PC-3 (cell line): Measurements from ENCODE around the gene TFDP1. TPM values are rescaled to one million over a fixed set of nuclear protein-coding genes. Genes with fewer than 3 reads are reported as not detected.

Experiments used
- ATAC-seq: fragments of 200-7000 bp; cut with Tn5 transposase; 2 replicates; pipeline ENCODE4 v1.9.1; 2020; ENCODE audit warnings: mild to moderate bottlenecking, moderate library complexity
- BruUV-seq: library from RNA; stranded (reverse); fragments of 400-500 nt; replicated peaks from 2 replicates; lab custom pipeline; 2021; lab: Mats Ljungman, UMichigan
- CTCF ChIA-PET: fragments of 300-600 bp; sonication (Branson Sonifier 250); formaldehyde crosslinking; loops from one replicate; lab custom pipeline; 2022; ENCODE audit warnings: antibody characterized with exemption; lab: Charles Lee
- POLR2A ChIA-PET: fragments of 300-600 bp; sonication (Branson Sonifier 250); formaldehyde crosslinking; loops from one replicate; lab custom pipeline; 2022; ENCODE audit warnings: antibody characterized with exemption; ENCODE audit not compliant: unreplicated experiment; lab: Charles Lee
- DNase-seq: peaks from one replicate; pipeline ENCODE4 v3.0.0-alpha.2; 2015
- H2AFZ ChIP-seq: fragments of 300-600 bp; sonication (generic); 2 replicates; pipeline ENCODE4 v1.6.0; 2016; ENCODE audit warnings: antibody characterized with exemption, low read length
- H3F3A ChIP-seq: fragments of 300-600 bp; sonication (generic); one replicate; pipeline ENCODE4 v1.6.0; 2017; ENCODE audit warnings: antibody characterized with exemption, low read length, control low read depth, mild to moderate bottlenecking; ENCODE audit not compliant: unreplicated experiment
- H3K27ac ChIP-seq: fragments of 300-600 bp; sonication (generic); 2 replicates; pipeline ENCODE4 v1.5.1; 2016; ENCODE audit warnings: mild to moderate bottlenecking, low read length
- H3K27me3 ChIP-seq: fragments of 300-600 bp; sonication (generic); 2 replicates; pipeline ENCODE4 v1.6.1; 2016; ENCODE audit warnings: low read length, mixed read lengths
- H3K36me3 ChIP-seq: fragments of 300-600 bp; sonication (generic); 2 replicates; pipeline ENCODE4 v1.6.1; 2016; ENCODE audit warnings: low read depth, mixed run types, low read length, mixed read lengths
- H3K4me1 ChIP-seq: fragments of 300-600 bp; sonication (generic); 2 replicates; pipeline ENCODE4 v1.5.1; 2016; ENCODE audit warnings: low read length; ENCODE audit not compliant: insufficient read depth
- H3K4me2 ChIP-seq: fragments of 300-600 bp; sonication (generic); 2 replicates; pipeline ENCODE4 v1.6.0; 2016; ENCODE audit warnings: low read length
- H3K4me3 ChIP-seq: fragments of 300-600 bp; sonication (generic); 2 replicates; pipeline ENCODE4 v1.5.1; 2016; ENCODE audit warnings: mild to moderate bottlenecking, low read length, mixed read lengths
- H3K79me2 ChIP-seq: fragments of 300-600 bp; sonication (generic); 2 replicates; pipeline ENCODE4 v1.6.1; 2017; ENCODE audit warnings: low read length, mixed read lengths
- H3K9ac ChIP-seq: fragments of 300-600 bp; sonication (generic); 2 replicates; pipeline ENCODE4 v1.6.0; 2016; ENCODE audit warnings: mild to moderate bottlenecking, low read length
- H3K9me2 ChIP-seq: fragments of 300-600 bp; sonication (generic); replicated peaks from 2 replicates; pipeline ENCODE4 v1.6.1; 2016; ENCODE audit warnings: mixed run types, low read length, mixed read lengths
- H3K9me3 ChIP-seq: fragments of 300-600 bp; sonication (generic); 2 replicates; pipeline ENCODE4 v1.6.1; 2016; ENCODE audit warnings: low read length, mixed read lengths
- H4K20me1 ChIP-seq: fragments of 300-600 bp; sonication (generic); 2 replicates; pipeline ENCODE4 v1.6.1; 2016; ENCODE audit warnings: low read length, mixed read lengths
- CTCF ChIP-seq: fragments of 300-600 bp; sonication (generic); conservative IDR thresholded peaks from 2 replicates; pipeline ENCODE4 v1.5.1; 2017; ENCODE audit warnings: antibody characterized with exemption, low read depth, mild to moderate bottlenecking, low read length
- EZH2 ChIP-seq: fragments of 300-600 bp; sonication (generic); IDR thresholded peaks from one replicate; pipeline ENCODE4 v1.6.1; 2017; ENCODE audit warnings: antibody characterized with exemption, mild to moderate bottlenecking, low read length; ENCODE audit not compliant: unreplicated experiment
- EZH2phosphoT487 ChIP-seq: fragments of 300-600 bp; sonication (generic); IDR thresholded peaks from 2 replicates; pipeline ENCODE4 v1.6.1; 2018; ENCODE audit warnings: mild to moderate bottlenecking, antibody characterized with exemption, low read length, borderline replicate concordance
- intact Hi-C: fragments of 100-400 bp; cut with micrococcal nuclease; formaldehyde crosslinking; loops from 2 replicates; pipeline ENCODE4 v1.9.0; 2023
- total RNA-seq: library from RNA; depleted of rRNA; stranded (reverse); fragments of >200 nt; gene quantifications from 2 replicates; pipeline ENCODE4 v1.2.3, GENCODE V29; 2014

Gene TFDP1
- total RNA-seq, 1 experiment from 2014 or later, result 89.5 TPM

GRCh38 chr13:113656831-113657671, 72.5 kb downstream of the TFDP1 start:
- POLR2A ChIA-PET, result no interaction called here
- Histone ChIP-seq H3K9me3 (no peaks in the 10 kb centered on the region), H3K4me3 (no peak overlapping the region), H3K79me2 (no peaks in the 10 kb centered on the region), H3K27ac (no peak overlapping the region), H4K20me1 (no peaks in the 10 kb centered on the region), H3K36me3 (no peaks in the 10 kb centered on the region), H3K9me2 (no peaks in the 10 kb centered on the region), H3K4me1 (0 out of 2 replicates have a peak, but pooled peaks cover 7% of the 10 kb centered on the region), H3K27me3 (no peaks in the 10 kb centered on the region), H2AFZ (no peak overlapping the region), H3K9ac (no peak overlapping the region), H3K4me2 (no peak overlapping the region), H3F3A (no peaks in the 10 kb centered on the region)
- no TSS peak for BruUV-seq
- TF ChIP-seq EZH2phosphoT487, result no peak
- TF ChIP-seq CTCF, result no peak
- no peak for TF ChIP-seq EZH2
- DNase-seq, result no peak
- CTCF ChIA-PET, result no interaction called here
- intact Hi-C loops, result no loop called here
- ATAC-seq, result no peak

GRCh38 chr13:113657851-113658741, 73.5 kb downstream of the TFDP1 start, which contains the start of gene ATP4B:
TSS of gene ATP4B (minus strand) at chr13:113658198. CDS start at chr13:113658144, 54 bp downstream.
- no peak for TF ChIP-seq EZH2phosphoT487
- TF ChIP-seq EZH2, result no peak
- no peak for TF ChIP-seq CTCF
- no peaks in the 10 kb centered on the region for H3K9me2 ChIP-seq
- H3K4me2 ChIP-seq, result no peak within 1 kb of the TSS
- ATAC-seq, result no peak
- no peak within 1 kb of the TSS for H3K27ac ChIP-seq
- no peak for DNase-seq
- no peak within 1 kb of the TSS for H3K4me3 ChIP-seq
- no peaks in the 10 kb centered on the region for H3K9me3 ChIP-seq
- H2AFZ ChIP-seq, result no peak within 1 kb of the TSS
- no peaks in the 10 kb centered on the region for H3K79me2 ChIP-seq
- BruUV-seq, result no TSS peak
- ChIA-PET POLR2A (no interaction called here), CTCF (no interaction called here)
- H3K4me1 ChIP-seq, result 0 out of 2 replicates have a peak, but pooled peaks cover 7% of the 10 kb centered on the region
- no peaks in the 10 kb centered on the region for H3F3A ChIP-seq
- no peaks in the 10 kb centered on the region for H3K27me3 ChIP-seq
- intact Hi-C loops, result no loop called here
- no peaks in the 10 kb centered on the region for H3K36me3 ChIP-seq
- no peak within 1 kb of the TSS for H3K9ac ChIP-seq
- no peaks in the 10 kb centered on the region for H4K20me1 ChIP-seq
